GM19238 (cell line): Measurements from ENCODE around the gene VPS52.
"Not testable (repeated sequence)": the region's sequence is repeated elsewhere in the genome, so short reads cannot be mapped to it uniquely, and the experiment has no call there.

Experiments used
- DNase-seq: peaks from one replicate; pipeline ENCODE4 v3.0.0; 2011; ENCODE audit warnings: low spot score; ENCODE audit not compliant: insufficient read length

The VPS52 gene

GRCh38 chr6:33304216-33304615 lies 32.5 kb upstream of the VPS52 start:
- no peak for DNase-seq

DNA sequence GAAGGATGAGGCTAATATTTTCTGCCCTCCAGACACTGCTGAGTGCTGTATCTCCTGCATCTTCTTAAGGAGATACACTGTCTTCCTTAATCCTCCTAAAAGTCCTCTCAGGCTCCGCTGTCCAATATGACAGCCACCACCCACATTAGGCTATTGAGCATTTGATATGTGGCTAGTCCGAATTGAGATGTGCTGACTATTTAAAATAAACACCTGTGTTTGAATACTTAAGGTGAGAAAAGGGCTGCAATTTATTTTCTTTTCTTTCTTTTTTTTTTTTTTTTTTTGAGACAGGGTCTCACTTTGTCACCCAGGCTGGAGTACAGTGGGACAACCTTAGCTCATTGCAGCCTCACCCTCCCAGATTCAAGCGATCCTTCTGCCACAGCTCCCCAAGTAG lies 30.2 kb upstream of the VPS52 start:
- DNase-seq: no peak

DNA sequence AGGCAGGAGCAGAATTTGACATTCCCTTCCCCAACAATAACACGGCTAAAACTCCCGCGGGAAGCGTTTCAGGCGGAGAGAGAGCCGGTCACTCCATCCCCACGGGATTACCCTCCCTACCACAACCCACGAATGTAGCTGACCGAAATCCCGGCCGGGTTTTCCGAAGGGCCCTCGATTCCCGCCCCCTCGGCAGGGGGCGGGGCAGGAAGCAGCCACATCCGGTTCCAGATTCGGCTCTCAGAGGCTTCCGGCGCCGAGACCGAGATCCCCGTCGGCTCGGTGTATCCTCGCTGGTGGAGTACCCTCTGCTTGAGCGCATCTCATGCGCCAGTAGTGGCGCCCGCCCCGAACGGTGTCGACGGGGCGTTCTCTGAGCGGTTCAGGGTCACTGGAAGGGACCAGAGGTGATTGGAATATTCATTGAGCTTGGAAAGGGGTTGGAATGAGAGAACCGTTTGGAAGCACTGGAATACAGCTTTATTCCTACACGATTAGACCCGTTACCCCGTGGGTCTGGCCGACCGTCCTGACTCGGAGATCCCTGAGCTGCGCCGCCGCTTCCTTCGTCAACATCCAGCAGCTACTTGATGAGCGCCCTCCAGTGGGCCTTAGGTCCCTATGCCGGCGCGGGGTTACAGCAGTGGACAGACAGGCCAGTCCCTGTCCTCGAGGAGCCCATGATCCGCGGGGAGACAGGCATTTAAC lies 27.7 kb upstream of the VPS52 start:
- peak; percentile 88 for DNase-seq

- DNase-seq: no peak
Observed at GRCh38 chr6:33298773-33299236, 27.1 kb upstream of the VPS52 start, which contains the start of gene RGL2. RGL2 (minus strand) TSS chr6:33298942; CDS start chr6:33298610, 332 bp downstream.

DNA sequence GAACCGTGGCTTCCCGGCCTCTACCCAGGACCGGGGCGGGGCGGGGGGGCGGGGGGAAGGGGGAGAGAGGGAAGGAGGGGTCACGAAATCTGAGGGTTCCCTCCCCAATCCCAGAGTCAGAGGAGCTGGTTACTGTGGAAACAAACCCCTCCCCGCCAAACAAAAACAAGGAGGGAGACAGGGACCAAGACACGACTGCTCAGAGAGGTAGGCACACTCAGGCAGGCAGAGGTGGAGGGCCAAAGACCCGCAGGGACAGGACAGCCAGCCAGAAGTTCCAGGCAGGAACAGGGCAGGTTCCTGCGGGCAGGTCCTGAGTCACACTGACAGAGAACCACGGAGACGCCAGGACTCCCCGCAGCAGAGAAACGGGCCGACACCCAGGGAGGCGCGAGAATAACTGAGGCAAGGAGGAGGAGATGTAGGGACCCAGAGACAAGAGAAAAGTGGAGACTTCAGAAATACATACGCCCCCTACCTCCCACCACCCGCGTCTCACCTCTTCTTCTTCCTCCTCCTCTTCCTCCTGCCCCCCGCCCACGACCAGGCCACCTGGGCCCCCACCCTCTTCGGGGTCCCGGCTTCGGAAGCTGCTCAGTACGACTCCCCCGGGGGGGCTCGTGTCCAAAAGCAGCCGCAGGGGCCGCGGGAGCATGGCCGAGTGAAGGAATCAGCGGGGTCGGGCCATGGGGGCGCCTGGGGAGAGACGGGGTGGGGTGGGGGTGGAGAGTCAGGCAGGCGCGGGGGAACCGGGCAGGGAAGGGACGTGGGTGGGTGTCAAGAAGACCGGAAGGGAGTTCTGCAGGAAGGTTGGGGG lies 26.5 kb upstream of the VPS52 start:
- DNase-seq: peak; percentile 62

DNA sequence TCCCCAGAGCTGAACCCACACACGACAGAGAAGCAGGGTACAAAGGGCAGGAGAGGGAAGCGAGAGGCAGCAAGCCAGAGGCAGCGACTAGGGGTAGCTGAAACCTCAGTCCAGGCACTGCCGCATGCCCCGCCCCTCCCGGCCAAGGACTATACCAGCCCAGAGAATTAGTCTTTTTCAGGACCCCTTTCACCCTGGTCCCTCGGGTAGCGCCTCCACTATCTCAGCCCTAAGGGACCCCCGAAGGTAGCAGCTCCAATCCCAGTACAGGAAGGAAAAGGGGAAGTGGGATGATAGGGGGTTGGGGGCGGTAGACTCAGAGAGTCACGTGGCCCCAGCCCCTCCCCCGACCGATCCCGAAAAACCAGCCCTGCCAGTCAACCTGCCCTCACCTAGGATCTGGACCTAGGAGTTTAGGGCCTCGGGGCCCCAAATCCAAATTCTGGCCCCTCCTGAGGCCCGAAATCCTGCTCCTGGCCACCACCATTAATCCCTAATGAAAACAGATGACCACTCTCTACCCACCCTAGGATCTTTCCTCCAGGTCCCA lies 25.8 kb upstream of the VPS52 start:
- no peak for DNase-seq

GRCh38 chr6:33296797-33297405 lies 25.2 kb upstream of the VPS52 start:
- no peak for DNase-seq

- DNase-seq: no peak
Observed at GRCh38 chr6:33295621-33296369, 24.1 kb upstream of the VPS52 start.

- no peak for DNase-seq
Observed at GRCh38 chr6:33294086-33294823, 22.6 kb upstream of the VPS52 start.

- no peak for DNase-seq
Observed at GRCh38 chr6:33292996-33293682, 21.5 kb upstream of the VPS52 start.

DNA sequence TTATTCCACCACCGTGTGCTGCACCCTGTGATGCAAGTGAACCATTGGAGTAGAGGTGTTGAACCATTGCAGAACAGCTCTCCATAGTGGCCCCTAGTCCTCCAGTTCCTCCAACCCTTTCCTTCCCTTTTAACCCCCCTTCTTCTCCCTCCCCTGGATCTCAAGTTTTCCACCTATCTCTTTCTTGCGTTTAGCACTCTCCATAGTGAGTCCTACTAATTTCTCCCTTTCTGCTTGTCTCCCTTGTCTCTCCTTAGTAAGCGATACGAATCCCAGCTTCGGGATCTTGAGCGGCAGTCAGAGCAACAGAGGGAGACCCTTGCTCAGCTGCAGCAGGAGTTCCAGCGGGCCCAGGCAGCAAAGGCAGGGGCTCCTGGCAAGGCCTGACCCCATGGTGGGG lies 18.8 kb upstream of the VPS52 start:
- no peak for DNase-seq

DNA sequence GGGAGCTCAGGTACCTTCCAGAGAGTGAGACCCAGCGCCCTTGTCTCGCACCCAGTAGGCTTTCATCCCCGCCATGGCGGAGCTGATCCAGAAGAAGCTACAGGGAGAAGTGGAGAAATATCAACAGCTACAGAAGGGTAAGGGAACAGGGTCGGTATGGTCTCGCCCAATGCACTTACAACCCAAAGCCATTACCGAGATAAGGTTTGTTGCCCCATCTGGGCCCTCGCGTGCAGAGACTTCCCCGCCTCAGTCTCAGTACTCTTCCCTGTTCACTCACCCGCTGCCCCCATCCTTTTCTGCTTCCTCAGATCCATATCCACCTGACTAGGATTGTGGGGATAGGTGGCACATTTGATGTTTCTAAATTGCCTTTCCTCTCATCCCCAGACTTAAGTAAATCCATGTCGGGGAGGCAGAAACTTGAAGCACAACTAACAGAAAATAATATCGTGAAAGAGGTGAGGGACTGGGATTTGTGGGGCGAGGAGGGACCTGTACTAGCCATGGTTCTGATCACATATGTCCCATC lies 18.2 kb upstream of the VPS52 start:
- DNase-seq: no peak

- peak; percentile 93 for DNase-seq
Observed at GRCh38 chr6:33288921-33289783, 17.5 kb upstream of the VPS52 start, which contains the start of the genes PFDN6 and WDR46. PFDN6 (plus strand) TSS chr6:33289601; CDS start chr6:33289857, 256 bp downstream. WDR46 (minus strand) TSS chr6:33289239; CDS start chr6:33289170, 69 bp downstream.

DNA sequence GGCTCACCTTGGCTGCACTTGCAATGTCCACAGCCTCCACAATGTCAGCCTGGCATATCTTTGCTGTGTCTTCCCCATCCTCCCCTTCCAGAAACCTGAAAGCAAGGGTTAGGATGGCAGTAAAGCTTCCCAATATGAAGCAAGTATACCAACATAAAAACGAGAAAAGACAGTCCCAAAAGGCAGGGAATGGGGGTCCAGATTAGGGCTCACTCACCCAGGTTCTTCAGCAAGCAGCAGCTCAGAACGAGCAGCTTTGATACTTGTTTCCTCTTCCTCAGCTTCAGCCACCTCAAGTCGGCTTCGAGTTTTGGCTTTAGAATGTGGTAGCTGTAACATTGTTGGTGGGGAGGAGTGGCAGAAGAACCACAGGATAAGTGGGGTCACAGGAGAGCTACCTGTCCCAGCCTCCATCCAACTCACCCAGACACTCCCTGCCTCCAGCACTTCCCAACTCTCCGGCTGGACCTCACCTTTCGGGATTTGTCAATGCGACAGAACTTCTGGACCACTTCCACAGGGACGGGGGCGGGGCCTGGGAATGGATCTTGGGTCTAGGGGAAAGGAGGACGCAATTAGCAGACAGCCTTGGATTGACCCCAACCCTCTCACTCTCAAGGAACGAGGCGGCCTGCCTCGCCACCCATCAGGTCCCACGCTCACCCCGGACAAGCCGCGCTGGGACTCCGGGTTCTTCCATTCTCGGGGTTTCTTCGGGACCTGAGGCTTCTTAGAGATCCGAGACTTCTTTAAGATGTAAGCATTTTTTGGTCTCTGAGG lies 16.7 kb upstream of the VPS52 start:
- DNase-seq: no peak

DNA sequence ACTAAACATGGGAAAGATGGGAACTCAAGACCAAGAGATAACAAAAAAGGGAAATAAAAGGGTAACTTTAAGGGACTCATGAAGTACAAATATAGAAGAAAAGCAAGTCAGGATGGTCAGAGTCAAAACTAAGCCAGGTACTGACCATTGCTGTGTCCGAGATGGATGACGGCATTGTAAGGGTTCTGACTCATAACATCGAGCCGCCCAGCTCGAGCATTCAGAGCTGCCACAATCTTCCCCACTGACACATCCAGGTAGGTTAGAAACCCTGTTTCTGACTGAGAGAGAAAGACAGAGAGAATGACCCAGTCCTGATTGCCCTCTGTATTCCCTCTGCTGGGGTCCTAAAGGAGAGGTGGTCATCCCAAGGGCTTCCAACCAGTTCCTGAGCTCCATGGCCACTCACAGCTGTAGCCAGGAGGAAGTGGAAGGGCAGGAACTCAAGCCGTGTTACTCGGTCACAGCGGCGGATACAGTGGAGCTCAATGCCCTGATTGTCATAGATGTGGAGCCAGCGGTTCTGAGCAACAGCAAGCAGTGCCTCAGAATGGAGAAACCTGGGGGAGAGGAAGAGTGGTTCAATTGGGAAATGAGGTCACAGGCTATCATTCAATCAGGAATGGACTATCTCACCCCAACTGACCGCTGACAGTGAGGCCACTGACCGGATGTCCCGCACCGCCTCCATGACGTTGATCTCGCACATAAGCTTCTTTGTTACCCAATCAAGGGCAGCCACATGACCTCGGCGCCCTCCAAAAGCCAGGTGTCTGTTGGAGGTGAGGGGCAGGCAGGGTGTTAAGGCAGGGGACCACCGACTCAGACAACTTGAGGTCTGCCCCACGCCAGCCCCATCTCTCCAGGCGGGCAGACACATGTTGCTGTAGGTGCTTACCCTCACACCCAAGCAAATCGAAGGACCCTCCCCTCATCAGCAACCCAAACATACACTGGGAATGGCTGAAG lies 15.6 kb upstream of the VPS52 start:
- no peak for DNase-seq

DNA sequence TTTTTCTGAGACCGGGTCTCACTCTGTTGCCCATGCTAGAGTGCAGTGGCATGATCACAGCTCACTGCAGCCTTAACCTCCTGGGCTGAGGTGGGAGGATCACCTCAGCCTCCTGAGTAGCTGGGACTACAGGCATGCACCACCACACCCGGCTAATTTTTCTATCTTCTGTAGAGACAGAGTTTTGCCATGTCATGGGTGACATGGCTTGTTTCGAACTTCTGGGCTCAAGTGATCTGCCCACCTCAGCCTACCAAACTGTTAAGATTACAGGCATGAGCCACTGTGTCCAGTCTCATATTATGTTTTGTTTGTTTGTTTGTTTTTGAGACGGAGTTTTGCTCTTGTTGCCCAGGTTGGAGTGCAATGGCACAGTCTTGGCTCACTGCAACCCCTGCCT lies 13.5 kb upstream of the VPS52 start:
- not testable (repeated sequence) for DNase-seq
